DMS153 treated with DMSO at 0.1 percent for 48 hours (cell line): Measurements from ENCODE around the gene FBXL20.
"Not testable (repeated sequence)": the region's sequence is repeated elsewhere in the genome, so short reads cannot be mapped to it uniquely, and the experiment has no call there.

Source experiments
- DNase-seq: peaks from one replicate; lab custom pipeline; 2025; ENCODE audit not compliant: unreplicated experiment; lab: John Stamatoyannopoulos, UW

The FBXL20 gene

GRCh38 chr17:39334008-39334744 is 67.2 kb downstream of the FBXL20 start:
- not testable (repeated sequence) for DNase-seq

- DNase-seq, result no peak
These were observed 69.3 kb downstream of the FBXL20 start for GRCh38 chr17:39332092-39332491.

GRCh38 chr17:39328815-39329214 is 72.6 kb downstream of the FBXL20 start:
- no peak for DNase-seq

- DNase-seq, result no peak
These were observed 74.3 kb downstream of the FBXL20 start for GRCh38 chr17:39327109-39327508.

- no peak for DNase-seq
These were observed 75.7 kb downstream of the FBXL20 start for GRCh38 chr17:39325528-39326240.

GRCh38 chr17:39318636-39319035 is 82.8 kb downstream of the FBXL20 start:
- no peak for DNase-seq

- no peak for DNase-seq
These were observed 94.8 kb downstream of the FBXL20 start for GRCh38 chr17:39306509-39307212.

GRCh38 chr17:39305978-39306377 is 95.4 kb downstream of the FBXL20 start:
- no peak for DNase-seq

GRCh38 chr17:39304188-39304587 is 97.2 kb downstream of the FBXL20 start:
- no peak for DNase-seq

- no peak for DNase-seq
These were observed 107.4 kb downstream of the FBXL20 start for GRCh38 chr17:39294060-39294459.

- not testable (repeated sequence) for DNase-seq
These were observed 108.9 kb downstream of the FBXL20 start for GRCh38 chr17:39292546-39292945.

- not testable (repeated sequence) for DNase-seq
These were observed 114.9 kb downstream of the FBXL20 start for GRCh38 chr17:39286513-39286912.

GRCh38 chr17:39284685-39285084 is 116.7 kb downstream of the FBXL20 start:
- DNase-seq, result no peak

- no peak for DNase-seq
These were observed 117.5 kb downstream of the FBXL20 start for GRCh38 chr17:39283896-39284295.

- no peak for DNase-seq
These were observed 118.3 kb downstream of the FBXL20 start for GRCh38 chr17:39283098-39283497.

GRCh38 chr17:39281806-39282205 is 119.6 kb downstream of the FBXL20 start:
- no peak for DNase-seq

- DNase-seq, result not testable (repeated sequence)
These were observed 123.2 kb downstream of the FBXL20 start for GRCh38 chr17:39278246-39278645.

- DNase-seq, result no peak
These were observed 124.3 kb downstream of the FBXL20 start for GRCh38 chr17:39277110-39277509.

- DNase-seq, result no peak
These were observed 125.3 kb downstream of the FBXL20 start for GRCh38 chr17:39276113-39276512.

GRCh38 chr17:39271546-39271945 is 129.9 kb downstream of the FBXL20 start:
- no peak for DNase-seq

- no peak for DNase-seq
These were observed 130.5 kb downstream of the FBXL20 start for GRCh38 chr17:39270923-39271322.

- no peak for DNase-seq
These were observed 137.3 kb downstream of the FBXL20 start for GRCh38 chr17:39264119-39264518.
